Erythroblast (primary cell): ENCODE measurements around the gene MKRN2.

ENCODE experiments used
- GATA1 ChIP-seq: IDR thresholded peaks from 2 replicates; pipeline ENCODE4 v1.6.1; 2011; ENCODE audit warnings: low read depth, mild to moderate bottlenecking, control low read depth, low read length, moderate library complexity
- POLR2A ChIP-seq: IDR thresholded peaks from 2 replicates; pipeline ENCODE4 v1.6.1; 2011; ENCODE audit warnings: mild to moderate bottlenecking, low read length

DNA sequence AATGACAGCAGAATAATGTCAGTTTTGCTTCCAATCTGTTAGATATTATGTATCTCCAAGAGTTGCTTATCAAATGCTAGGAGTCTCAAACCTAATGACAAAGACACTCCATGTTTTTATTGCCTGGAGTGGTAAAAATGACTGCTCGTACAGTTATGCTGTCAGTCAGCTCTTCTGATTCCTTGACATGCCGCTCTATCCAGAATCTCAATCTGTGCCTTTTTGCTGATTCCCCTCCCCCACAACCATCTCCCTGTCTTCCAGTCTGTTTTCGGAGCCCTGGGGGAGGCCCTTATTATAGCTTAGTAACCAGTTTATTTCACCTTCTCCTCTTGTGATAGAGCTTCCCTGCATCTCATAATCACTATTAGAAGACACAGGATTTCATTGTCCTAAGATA is 2.6 kb downstream of the MKRN2 start:
- TF ChIP-seq POLR2A (no peak), GATA1 (no peak)
